VCaP (cell line): ENCODE measurements around the gene TENM4.

Source experiments
- H3K27ac ChIP-seq: fragments of 450-650 bp; 2 replicates; pipeline ENCODE4 v1.5.1; 2017
- TF ChIP-seq, protein P1 (sequence below): fragments of 450-650 bp; conservative IDR thresholded peaks from 2 replicates; pipeline ENCODE4 v1.5.1; 2017; ENCODE audit warnings: mild to moderate bottlenecking, moderate library complexity

The TENM4 gene

DNA sequence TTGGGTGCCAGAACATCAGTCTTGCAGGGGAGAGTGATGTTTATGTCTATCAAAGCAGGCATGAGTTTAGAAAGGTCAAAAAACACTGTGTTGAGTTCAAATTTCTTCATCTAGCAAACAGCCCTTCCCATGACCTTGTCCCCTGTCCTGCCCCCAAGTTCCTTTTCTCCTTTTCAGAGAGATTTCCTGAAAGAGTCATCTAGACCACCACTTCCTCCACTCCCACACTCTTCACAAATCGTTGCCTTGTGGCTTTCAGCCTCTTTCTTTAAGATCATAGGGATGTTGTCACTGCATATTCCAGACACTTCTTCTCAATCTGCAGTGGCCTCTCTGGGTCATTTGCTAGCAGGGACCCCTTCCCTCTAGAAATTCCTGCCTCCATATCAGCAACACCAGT lies 290.5 kb downstream of the TENM4 start:
- H3K27ac ChIP-seq: no peak overlapping the region
- TF ChIP-seq, protein P1, sequence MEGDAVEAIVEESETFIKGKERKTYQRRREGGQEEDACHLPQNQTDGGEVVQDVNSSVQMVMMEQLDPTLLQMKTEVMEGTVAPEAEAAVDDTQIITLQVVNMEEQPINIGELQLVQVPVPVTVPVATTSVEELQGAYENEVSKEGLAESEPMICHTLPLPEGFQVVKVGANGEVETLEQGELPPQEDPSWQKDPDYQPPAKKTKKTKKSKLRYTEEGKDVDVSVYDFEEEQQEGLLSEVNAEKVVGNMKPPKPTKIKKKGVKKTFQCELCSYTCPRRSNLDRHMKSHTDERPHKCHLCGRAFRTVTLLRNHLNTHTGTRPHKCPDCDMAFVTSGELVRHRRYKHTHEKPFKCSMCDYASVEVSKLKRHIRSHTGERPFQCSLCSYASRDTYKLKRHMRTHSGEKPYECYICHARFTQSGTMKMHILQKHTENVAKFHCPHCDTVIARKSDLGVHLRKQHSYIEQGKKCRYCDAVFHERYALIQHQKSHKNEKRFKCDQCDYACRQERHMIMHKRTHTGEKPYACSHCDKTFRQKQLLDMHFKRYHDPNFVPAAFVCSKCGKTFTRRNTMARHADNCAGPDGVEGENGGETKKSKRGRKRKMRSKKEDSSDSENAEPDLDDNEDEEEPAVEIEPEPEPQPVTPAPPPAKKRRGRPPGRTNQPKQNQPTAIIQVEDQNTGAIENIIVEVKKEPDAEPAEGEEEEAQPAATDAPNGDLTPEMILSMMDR: no peak

DNA sequence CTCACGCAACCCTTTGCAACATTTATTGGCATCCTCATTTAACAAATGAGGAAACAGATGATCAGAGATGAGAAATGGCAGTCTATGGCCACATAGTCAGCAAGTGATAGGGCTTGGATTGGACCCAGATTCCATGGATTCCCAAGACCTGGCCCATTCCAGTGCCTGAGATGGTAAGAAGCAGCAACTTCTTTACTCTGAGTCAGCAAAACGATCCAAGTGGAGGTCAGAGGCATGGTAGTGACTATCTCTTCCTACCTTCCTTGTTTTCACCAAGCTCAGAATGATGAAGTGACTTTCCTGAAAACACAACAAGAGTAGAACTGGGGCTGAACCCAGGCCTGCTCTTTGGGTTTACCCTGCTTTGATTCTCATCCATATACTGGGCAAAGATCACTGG lies 293.1 kb downstream of the TENM4 start:
- TF ChIP-seq, protein P1: no peak
- H3K27ac ChIP-seq: no peak overlapping the region

DNA sequence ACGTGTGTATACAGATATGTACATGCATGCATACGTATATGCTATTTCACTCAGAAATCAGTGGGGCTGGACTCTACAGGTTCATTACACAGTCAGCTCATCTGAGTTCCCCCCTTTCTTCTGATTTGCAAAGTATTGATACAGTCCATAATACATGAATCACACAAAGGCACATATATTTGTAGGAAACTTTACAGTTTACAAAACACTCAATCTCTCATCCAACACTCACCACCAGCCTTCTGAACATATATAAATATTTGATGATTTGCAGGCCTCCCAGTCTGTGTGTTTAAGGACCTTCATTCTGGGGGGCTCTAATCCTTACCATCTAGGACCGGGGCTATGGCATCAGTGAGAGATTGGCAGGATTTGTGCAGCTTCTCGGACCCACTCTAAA lies 293.8 kb downstream of the TENM4 start:
- TF ChIP-seq, protein P1: no peak
- H3K27ac ChIP-seq: no peak overlapping the region

DNA sequence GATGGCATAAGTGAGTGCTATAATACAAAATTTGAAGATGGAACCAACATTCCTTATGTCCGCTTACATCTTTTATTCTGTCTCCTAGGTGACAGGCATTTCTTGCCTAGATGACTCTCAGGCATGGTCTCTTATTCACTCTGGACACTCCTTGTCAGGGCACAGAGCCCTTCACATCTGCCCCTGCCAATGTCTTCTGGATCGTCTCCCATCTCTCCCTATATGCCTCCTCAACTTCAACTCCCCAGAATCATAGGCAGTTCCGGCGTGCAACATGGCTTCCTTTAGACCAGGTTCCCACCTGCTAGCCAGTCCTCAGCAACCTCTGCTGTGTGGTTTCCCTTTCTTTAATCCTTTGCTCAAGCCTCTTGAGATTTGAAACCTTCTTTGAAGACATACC lies 300.9 kb downstream of the TENM4 start:
- TF ChIP-seq, protein P1: no peak
- no peak overlapping the region for H3K27ac ChIP-seq

DNA sequence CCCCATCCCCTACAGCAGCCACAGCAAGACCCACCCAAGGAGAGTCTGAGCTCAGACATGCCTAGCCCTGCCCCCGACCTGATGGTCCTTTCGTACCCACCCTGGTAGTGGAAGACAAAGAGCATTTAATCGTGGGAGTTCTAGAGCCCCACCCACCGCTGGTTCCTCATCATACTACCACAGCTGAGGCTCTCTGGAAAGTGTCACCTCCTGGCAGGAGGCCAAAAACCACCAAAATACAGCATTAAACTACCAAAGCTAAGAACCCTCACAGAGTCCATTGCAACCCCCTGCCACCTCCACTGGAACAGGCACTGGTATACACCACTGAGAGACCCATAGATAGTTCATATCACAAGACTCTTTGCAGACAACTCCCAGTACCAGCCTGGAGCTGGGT lies 311.1 kb downstream of the TENM4 start:
- TF ChIP-seq, protein P1: no peak
- no peak overlapping the region for H3K27ac ChIP-seq

DNA sequence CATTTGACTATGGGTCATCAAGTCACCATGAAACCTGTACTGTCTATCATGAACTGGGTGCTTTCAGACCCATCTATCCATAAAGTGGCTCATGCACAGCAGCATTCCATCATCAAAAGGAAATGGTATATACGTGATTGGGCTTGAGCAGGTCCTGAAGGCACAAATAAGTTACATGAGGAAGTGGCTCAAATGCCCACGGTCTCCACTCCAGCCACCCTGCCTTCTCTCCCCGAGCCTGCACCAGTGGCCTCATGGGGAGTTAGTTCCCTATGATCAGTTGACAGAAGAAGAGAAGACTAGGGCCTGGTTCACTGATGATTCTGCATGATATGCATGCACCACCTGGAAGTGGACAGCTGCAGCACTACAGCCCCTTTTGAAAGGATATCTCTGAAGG lies 312.5 kb downstream of the TENM4 start:
- TF ChIP-seq, protein P1: no peak
- H3K27ac ChIP-seq: no peak overlapping the region

DNA sequence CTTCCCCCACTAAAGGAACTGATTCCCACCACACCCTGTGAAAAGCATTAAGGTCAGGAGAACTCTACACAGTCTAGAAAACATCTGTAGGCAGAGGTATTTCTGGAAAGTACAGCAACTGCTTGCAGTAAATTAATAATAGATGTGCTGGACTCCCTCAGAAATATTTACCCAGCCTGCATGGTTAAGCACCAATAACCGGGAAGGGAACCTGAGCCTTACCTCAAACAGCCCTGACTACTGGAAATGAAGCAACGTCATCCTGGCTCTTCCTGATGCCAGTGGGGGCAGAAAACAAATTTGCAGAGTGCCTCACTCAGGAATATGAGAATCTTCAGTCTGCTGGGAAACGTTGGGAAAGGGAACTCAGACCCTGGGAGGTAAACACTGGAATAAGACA lies 318.1 kb downstream of the TENM4 start:
- TF ChIP-seq, protein P1: no peak
- H3K27ac ChIP-seq: no peak overlapping the region

DNA sequence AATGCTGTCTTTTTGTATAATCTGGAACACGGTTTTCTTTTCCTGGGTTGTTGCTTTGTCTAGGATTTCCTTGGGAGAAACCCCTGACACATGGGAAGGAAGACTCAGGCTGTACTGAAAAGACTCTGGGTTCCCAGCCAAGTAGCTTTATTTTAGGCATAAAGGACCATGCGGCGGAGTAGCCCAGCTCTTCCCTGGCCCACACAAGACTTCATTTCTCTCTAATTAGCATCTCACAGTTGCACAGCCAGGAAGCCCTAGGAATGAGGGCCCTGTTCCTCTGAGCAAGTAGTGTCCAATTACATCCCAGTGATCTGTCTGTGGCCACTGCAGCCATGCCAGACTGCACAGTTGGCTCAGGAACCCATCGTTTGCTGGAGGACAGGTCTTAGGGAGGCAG lies 319.5 kb downstream of the TENM4 start:
- TF ChIP-seq, protein P1: no peak
- H3K27ac ChIP-seq: no peak overlapping the region
